SK-N-SH treated with all-trans-retinoic acid at 6 μM for 48 hours (cell line): ENCODE results near the gene ALDH4A1.

ENCODE experiments used
- ARNTL ChIP-seq: fragments of 450-650 bp; formaldehyde crosslinking; IDR thresholded peaks from 2 replicates; pipeline ENCODE4 v1.5.0; 2020; ENCODE audit warnings: low read depth, mild to moderate bottlenecking, moderate library complexity, borderline replicate concordance
- CSDC2 ChIP-seq: fragments of 250-450 bp; sonication (Bioruptor Pico); IDR thresholded peaks from 2 replicates; pipeline ENCODE4 v1.5.0; 2020; ENCODE audit warnings: mild to moderate bottlenecking, moderate library complexity
- ESRRG ChIP-seq: fragments of 250-450 bp; sonication (Bioruptor Pico); IDR thresholded peaks from 2 replicates; pipeline ENCODE4 v1.6.1; 2021; ENCODE audit warnings: mild to moderate bottlenecking
- GLIS3 ChIP-seq: fragments of 250-450 bp; sonication (Bioruptor Pico); IDR thresholded peaks from 2 replicates; pipeline ENCODE4 v1.5.0; 2020; ENCODE audit warnings: mild to moderate bottlenecking, moderate library complexity
- ISL1 ChIP-seq: fragments of 250-450 bp; sonication (Bioruptor Pico); IDR thresholded peaks from 2 replicates; pipeline ENCODE4 v2.1.2; 2022; ENCODE audit warnings: mild to moderate bottlenecking, moderate library complexity
- PATZ1 ChIP-seq: fragments of 250-450 bp; sonication (Bioruptor Pico); IDR thresholded peaks from 2 replicates; pipeline ENCODE4 v1.8.0; 2020; ENCODE audit warnings: mild to moderate bottlenecking, moderate library complexity, borderline replicate concordance
- PPARA ChIP-seq: fragments of 250-450 bp; sonication (Bioruptor Pico); IDR thresholded peaks from 2 replicates; pipeline ENCODE4 v1.5.0; 2020; ENCODE audit warnings: mild to moderate bottlenecking, borderline replicate concordance
- RARB ChIP-seq: fragments of 250-450 bp; sonication (Bioruptor Pico); IDR thresholded peaks from 2 replicates; pipeline ENCODE4 v1.8.0; 2021; ENCODE audit warnings: mild to moderate bottlenecking, moderate library complexity
- TCF4 ChIP-seq: fragments of 250-450 bp; sonication (Bioruptor Pico); IDR thresholded peaks from 2 replicates; pipeline ENCODE4 v1.8.0; 2021; ENCODE audit warnings: mild to moderate bottlenecking, moderate library complexity, borderline replicate concordance
- ZFP3 ChIP-seq: fragments of 250-450 bp; sonication (Bioruptor Pico); IDR thresholded peaks from 2 replicates; pipeline ENCODE4 v1.5.0; 2020; ENCODE audit warnings: mild to moderate bottlenecking, moderate library complexity
- ZFP30 ChIP-seq: fragments of 450-650 bp; formaldehyde crosslinking; IDR thresholded peaks from 2 replicates; pipeline ENCODE4 v1.5.0; 2022; ENCODE audit warnings: mild to moderate bottlenecking, moderate library complexity
- TF ChIP-seq, protein P1 (sequence below): fragments of 250-450 bp; sonication (Bioruptor Pico); IDR thresholded peaks from 2 replicates; pipeline ENCODE4 v1.5.1; 2020; ENCODE audit warnings: low read depth, mild to moderate bottlenecking, moderate library complexity

GRCh38 chr1:18899363-18900049 lies 2.8 kb downstream of the ALDH4A1 start:
- no peak for TF ChIP-seq ZFP30 (CRISPR knock-in tag)
- TF ChIP-seq TCF4: no peak
- TF ChIP-seq ISL1: no peak
- TF ChIP-seq GLIS3 (CRISPR knock-in tag): no peak
- TF ChIP-seq, protein P1, sequence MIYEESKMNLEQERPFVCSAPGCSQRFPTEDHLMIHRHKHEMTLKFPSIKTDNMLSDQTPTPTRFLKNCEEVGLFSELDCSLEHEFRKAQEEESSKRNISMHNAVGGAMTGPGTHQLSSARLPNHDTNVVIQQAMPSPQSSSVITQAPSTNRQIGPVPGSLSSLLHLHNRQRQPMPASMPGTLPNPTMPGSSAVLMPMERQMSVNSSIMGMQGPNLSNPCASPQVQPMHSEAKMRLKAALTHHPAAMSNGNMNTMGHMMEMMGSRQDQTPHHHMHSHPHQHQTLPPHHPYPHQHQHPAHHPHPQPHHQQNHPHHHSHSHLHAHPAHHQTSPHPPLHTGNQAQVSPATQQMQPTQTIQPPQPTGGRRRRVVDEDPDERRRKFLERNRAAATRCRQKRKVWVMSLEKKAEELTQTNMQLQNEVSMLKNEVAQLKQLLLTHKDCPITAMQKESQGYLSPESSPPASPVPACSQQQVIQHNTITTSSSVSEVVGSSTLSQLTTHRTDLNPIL (CRISPR knock-in tag): no peak
- no peak for TF ChIP-seq PPARA (CRISPR knock-in tag)
- no peak for TF ChIP-seq ARNTL (CRISPR knock-in tag)
- TF ChIP-seq ZFP3 (CRISPR knock-in tag): no peak
- TF ChIP-seq PATZ1 (CRISPR knock-in tag): no peak
- TF ChIP-seq CSDC2 (CRISPR knock-in tag): no peak
- no peak for TF ChIP-seq RARB
- no peak for TF ChIP-seq ESRRG (CRISPR knock-in tag)
